Heart right ventricle (tissue), 16 donors: ENCODE results near the gene CLIC4. TPM values are rescaled to one million over a fixed set of nuclear protein-coding genes. Genes with fewer than 3 reads are reported as not detected.
A peak's percentile ranks its signal among the peaks of the same experiment; 100 is the strongest.

Experiments
- ATAC-seq, 8 donors: fragments of 200-7000 bp; cut with Tn5 transposase; one replicate each; pipeline ENCODE4 v1.9.1; 2020; ENCODE audit warnings: mild to moderate bottlenecking in 8 of 8, moderate library complexity in 8 of 8, moderate number of reproducible peaks in 1 of 8
- DNase-seq, 2 donors: peaks; one replicate each; pipeline ENCODE4 v3.0.0-alpha.2; 2020
- H3K27ac ChIP-seq, 10 donors: fragments of 200-600 bp; sonication (generic) in 2 of 10; one replicate each; pipeline versions ENCODE4 v1.5.0 to v1.8.0; 2020 to 2022; ENCODE audit warnings: mild to moderate bottlenecking in 3 of 10
- H3K27me3 ChIP-seq, 7 donors: fragments of 200-600 bp; one replicate each; pipeline ENCODE4 v1.8.0; 2021 to 2022; ENCODE audit warnings: mild to moderate bottlenecking in 2 of 7
- H3K36me3 ChIP-seq, 9 donors: fragments of 200-600 bp; sonication (generic) in 1 of 9; one replicate each; pipeline versions ENCODE4 v1.5.0 to v1.8.0; 2020 to 2022; ENCODE audit warnings: mild to moderate bottlenecking in 2 of 9
- H3K4me1 ChIP-seq, 9 donors: fragments of 200-600 bp; sonication (generic) in 1 of 9; one replicate each; pipeline versions ENCODE4 v1.5.0 to v1.8.0; 2020 to 2022; ENCODE audit warnings: mild to moderate bottlenecking in 4 of 9
- H3K4me3 ChIP-seq, 10 donors: fragments of 200-600 bp; sonication (generic) in 2 of 10; one replicate each; pipeline versions ENCODE4 v1.5.0 to v1.8.0; 2020 to 2022; ENCODE audit warnings: mild to moderate bottlenecking in 7 of 10, moderate library complexity in 2 of 10
- H3K9me3 ChIP-seq, 11 donors: fragments of 200-600 bp in 10 of 11; sonication (generic) in 2 of 11; one replicate each; pipeline versions ENCODE4 v1.5.0 to v1.8.0; 2013 to 2022; ENCODE audit warnings: mild to moderate bottlenecking in 2 of 11, control low read depth in 1 of 11, moderate library complexity in 1 of 11
- CTCF ChIP-seq, 9 donors: fragments of 200-600 bp; sonication (generic) in 2 of 9; IDR thresholded peaks; one replicate each; pipeline versions ENCODE4 v1.5.0 to v1.8.0; 2021 to 2022; ENCODE audit warnings: antibody characterized with exemption in 9 of 9, mild to moderate bottlenecking in 5 of 9, moderate library complexity in 1 of 9
- WGBS, 2 donors: extraction: QIAGEN DNeasy Blood & Tissue Kit; methylation state at CpG; one replicate each; pipeline ENCODE4 v1.1.7; 2013; ENCODE audit warnings: inconsistent platforms in 1 of 2; 5-methylcytosine and 5-hydroxymethylcytosine counted together
- intact Hi-C, 10 donors: fragments of 100-400 bp; cut with DNase I; formaldehyde crosslinking; loops; one replicate each; pipeline versions ENCODE4 v1.11.1 to v1.14.2; 2022
- polyA plus RNA-seq, 2 donors: library from polyadenylated mRNA; stranded (reverse); fragments of 200-250 nt; gene quantifications; one replicate each; pipeline ENCODE4 v1.2.3, GENCODE V29; 2013
- total RNA-seq, 10 donors: library from RNA; stranded (reverse); fragmentation: NEBNext Ultra II Directional in 3 of 10; extraction: Animal tissue kit (Norgen Biotek cat#: 25700) in 3 of 10; gene quantifications; one replicate each; pipeline versions ENCODE4 v1.2.1 to v1.2.4, GENCODE V29; 2021 to 2023
- donor health status: Arrhythmogenic right ventricular cardiomyopathy.
- donor health status: ischemic (EF 13 %, LVEDD 7.1; RV severe dilation, severe dysfunction).
- donor health status: healthy with polysubstance abuse.
- donor health status: DM: no; HTN: yes; CAD: no.
- donor health status: DM: no; HTN: no; CAD: no.
- donor health status: ischemic (EF 25% LVEDD 6.9; RV normal size, moderate dysfunction).
- donor health status: ischemic (EF 25% LVEDD 5.7; RV mildly dilated, moderate dysfunction).
- donor health status: healthy.
- donor health status: DM: yes; HTN: yes; CAD: no.
- donor health status: Ischemic cardiomyopathy.
- donor health status: ischemic (EF 35%, LVEDD 5.7; RV mildly dilated, moderate dysfunction).
- donor health status: nonischemic (EF 11% LVEDD 7.7; RV severe dilation, severe dysfunction).
- donor health status: DM: yes; HTN: yes; CAD: no.
- donor health status: PGD.
- donor health status: ischemic (EF 29% LVEDD 5.4; RV normal size, mild dysfunction).
- donor health status: nonischemic (EF 23%, LVEDD 6.1; RV moderate dilation, normal function).

Gene CLIC4
- total and polyA plus RNA-seq, 12 donors: 90.8 to 511 (median 336) TPM

DNA sequence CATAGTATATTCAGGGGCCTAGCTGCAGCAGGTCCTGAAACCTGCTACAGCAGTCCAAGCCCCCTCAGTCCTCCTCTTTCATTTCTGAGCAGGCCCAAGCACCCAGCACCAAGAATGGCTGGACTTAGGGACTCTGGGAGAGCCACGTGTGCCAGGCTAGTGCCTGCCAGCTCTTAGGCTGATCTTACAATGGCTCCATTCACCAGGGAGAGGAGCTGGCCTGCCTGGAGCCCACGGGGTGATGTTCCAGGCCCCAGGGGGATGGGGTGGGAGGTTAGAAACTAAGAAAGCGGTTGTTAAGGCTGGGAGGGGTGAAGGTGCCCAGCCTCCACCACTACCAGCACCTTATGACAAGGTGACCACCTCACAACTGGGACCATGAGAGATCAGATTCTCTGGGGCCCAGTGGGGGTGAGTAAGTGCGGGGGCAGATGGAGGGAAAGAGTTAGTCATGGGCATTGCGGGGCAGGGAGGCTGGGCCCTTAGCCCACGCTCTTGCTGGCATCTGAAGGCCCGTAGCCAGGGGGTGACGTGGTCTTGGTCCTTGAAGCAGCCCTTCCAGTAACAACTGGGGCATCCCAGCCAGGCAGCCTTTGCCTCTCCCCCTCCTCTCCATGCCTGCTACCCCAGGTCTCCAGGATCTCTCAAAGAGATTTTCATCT is 30.3 kb upstream of the CLIC4 start:
- peaks cover 5 to 37% (median 20%) of the 10 kb centered on the region in 9 donors for H3K4me1 ChIP-seq
- H3K36me3 ChIP-seq: no peaks in the 10 kb centered on the region
- H3K9me3 ChIP-seq: no peaks in the 10 kb centered on the region
- intact Hi-C loops: no loop called here
- H3K27me3 ChIP-seq: no peaks in the 10 kb centered on the region
- ATAC-seq (peak in 2 of 8 donors; percentile 8 to 23), DNase-seq (no peak)
- WGBS, 2 donors: 88 to 89% methylated on average over 8 of the region's 8 CpGs
- peak overlapping the region in 1 of 10 donors; percentile 33 for H3K27ac ChIP-seq
- TF ChIP-seq CTCF (IDR thresholded peaks at IDR 0.05): no peak
- no peak overlapping the region for H3K4me3 ChIP-seq

GRCh38 chr1:24715658-24716057 is 29.6 kb upstream of the CLIC4 start:
- TF ChIP-seq CTCF (IDR thresholded peaks at IDR 0.05): no peak
- H3K27ac ChIP-seq: no peak overlapping the region
- ATAC-seq (no peak), DNase-seq (no peak)
- H3K4me1 ChIP-seq: peaks cover 9 to 37% (median 23%) of the 10 kb centered on the region in 9 donors
- H3K27me3 ChIP-seq: no peaks in the 10 kb centered on the region
- WGBS, 2 donors: 97 to 99% methylated on average over 7 of the region's 7 CpGs
- no peaks in the 10 kb centered on the region for H3K9me3 ChIP-seq
- no peaks in the 10 kb centered on the region for H3K36me3 ChIP-seq
- H3K4me3 ChIP-seq: no peak overlapping the region
- intact Hi-C loops: no loop called here

GRCh38 chr1:24717887-24718650 is 27.2 kb upstream of the CLIC4 start:
- 88% methylated on average over 8 of the region's 8 CpGs for WGBS, 2 donors
- Histone ChIP-seq H3K36me3 (no peaks in the 10 kb centered on the region), H3K4me3 (no peak overlapping the region), H3K27ac (peak overlapping the region in 9 of 10 donors; percentile 15 to 88 (median 44)), H3K9me3 (no peaks in the 10 kb centered on the region), H3K4me1 (peaks cover 13 to 45% (median 35%) of the 10 kb centered on the region in 9 donors), H3K27me3 (no peaks in the 10 kb centered on the region)
- DNase-seq (no peak), ATAC-seq (no peak)
- no peak for TF ChIP-seq CTCF (IDR thresholded peaks at IDR 0.05)
- intact Hi-C loops: no loop called here

GRCh38 chr1:24720152-24720551 is 25.1 kb upstream of the CLIC4 start:
- intact Hi-C loops: loop anchor here in 1 of 10 donors (2.0 kb wide), 1 partner anchor 25 kb away; the partner anchor contains the start of gene CLIC4
- no peak for TF ChIP-seq CTCF (IDR thresholded peaks at IDR 0.05)
- DNase-seq: peak; percentile 87 to 94
- Histone ChIP-seq H3K36me3 (no peaks in the 10 kb centered on the region), H3K4me3 (no peak overlapping the region), H3K27me3 (no peaks in the 10 kb centered on the region), H3K9me3 (no peaks in the 10 kb centered on the region), H3K27ac (peak overlapping the region; percentile 44 to 88 (median 81)), H3K4me1 (peaks cover 13 to 57% (median 48%) of the 10 kb centered on the region in 9 donors)
- 28 to 42% methylated on average over 12 of the region's 12 CpGs for WGBS, 2 donors
- ATAC-seq: peak; percentile 93 to 97 (median 96)
